ENCODE results near the gene PTCD3.
A peak's percentile ranks its signal among the peaks of the same experiment; 100 is the strongest.

PTCD3 gene

GRCh38 chr2:86147793-86148192 lies 41.8 kb downstream of the PTCD3 start:
- FAIRE-seq: no peak

GRCh38 chr2:86150502-86150901 lies 44.5 kb downstream of the PTCD3 start:
- FAIRE-seq: no peak

- no peak for FAIRE-seq
Observed at GRCh38 chr2:86157009-86157556, 51.0 kb downstream of the PTCD3 start.

GRCh38 chr2:86158286-86158685 lies 52.3 kb downstream of the PTCD3 start:
- no peak for FAIRE-seq

- no peak for FAIRE-seq
Observed at GRCh38 chr2:86160156-86160952, 54.3 kb downstream of the PTCD3 start.

- no peak for FAIRE-seq
Observed at GRCh38 chr2:86170449-86170848, 64.4 kb downstream of the PTCD3 start.

- FAIRE-seq: no peak
Observed at GRCh38 chr2:86171295-86171694, 65.3 kb downstream of the PTCD3 start.

- FAIRE-seq: no peak
Observed at GRCh38 chr2:86172610-86173009, 66.6 kb downstream of the PTCD3 start.

GRCh38 chr2:86174445-86174844 lies 68.4 kb downstream of the PTCD3 start:
- peak; percentile 5 for FAIRE-seq

GRCh38 chr2:86175828-86176227 lies 69.8 kb downstream of the PTCD3 start:
- FAIRE-seq: no peak

- no peak for FAIRE-seq
Observed at GRCh38 chr2:86176597-86176996, 70.6 kb downstream of the PTCD3 start.

GRCh38 chr2:86185517-86186212 lies 79.6 kb downstream of the PTCD3 start:
- FAIRE-seq: no peak

GRCh38 chr2:86186431-86186830 lies 80.4 kb downstream of the PTCD3 start:
- FAIRE-seq: no peak

- FAIRE-seq: no peak
Observed at GRCh38 chr2:86189782-86190416, 83.9 kb downstream of the PTCD3 start.
